ENCODE measurements around the gene TSPAN1. TPM values are rescaled to one million over a fixed set of nuclear protein-coding genes. Genes with fewer than 3 reads are reported as not detected.
A peak's percentile ranks its signal among the peaks of the same experiment; 100 is the strongest.
"Not testable (repeated sequence)": the region's sequence is repeated elsewhere in the genome, so short reads cannot be mapped to it uniquely, and the experiment has no call there.

The TSPAN1 gene
- total RNA-seq, 1 experiment from 2014 or later = 46.2 TPM

DNA sequence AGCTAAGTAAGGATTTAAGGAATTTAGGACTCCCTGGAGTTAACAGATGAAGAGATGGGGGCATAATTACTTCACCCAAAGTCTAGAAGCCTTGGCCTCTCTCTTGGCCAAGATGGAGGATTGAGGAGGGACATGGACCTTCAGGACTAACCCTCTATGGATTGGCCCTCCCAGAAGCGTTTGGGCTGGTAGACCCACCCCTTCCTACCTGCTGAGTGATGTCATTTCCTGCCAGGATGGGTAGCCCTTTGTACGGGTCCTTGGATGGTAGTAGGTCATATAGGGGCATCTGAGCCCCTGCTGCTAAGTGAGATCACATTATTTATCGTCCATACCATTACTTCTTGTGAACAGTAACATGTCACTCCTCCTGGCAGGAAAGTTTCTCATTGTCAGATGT lies 45.9 kb downstream of the TSPAN1 start:
- CTCF ChIA-PET = no interaction called here
- Mint-ChIP-seq H3K4me3 (ENCODE audit: low read depth, unreplicated experiment) (no peak overlapping the region), H3K9me3 (ENCODE audit: low read depth, unreplicated experiment) (no peaks in the 10 kb centered on the region), H3K4me1 (ENCODE audit: low read depth, unreplicated experiment) (peaks cover 20% of the 10 kb centered on the region), H3K36me3 (ENCODE audit: insufficient read depth, unreplicated experiment) (peaks cover 4% of the 10 kb centered on the region), H3K27ac (ENCODE audit: unreplicated experiment) (no peak overlapping the region), H3K27me3 (ENCODE audit: unreplicated experiment) (peaks cover 13% of the 10 kb centered on the region)
- TF ChIP-seq, protein P1, sequence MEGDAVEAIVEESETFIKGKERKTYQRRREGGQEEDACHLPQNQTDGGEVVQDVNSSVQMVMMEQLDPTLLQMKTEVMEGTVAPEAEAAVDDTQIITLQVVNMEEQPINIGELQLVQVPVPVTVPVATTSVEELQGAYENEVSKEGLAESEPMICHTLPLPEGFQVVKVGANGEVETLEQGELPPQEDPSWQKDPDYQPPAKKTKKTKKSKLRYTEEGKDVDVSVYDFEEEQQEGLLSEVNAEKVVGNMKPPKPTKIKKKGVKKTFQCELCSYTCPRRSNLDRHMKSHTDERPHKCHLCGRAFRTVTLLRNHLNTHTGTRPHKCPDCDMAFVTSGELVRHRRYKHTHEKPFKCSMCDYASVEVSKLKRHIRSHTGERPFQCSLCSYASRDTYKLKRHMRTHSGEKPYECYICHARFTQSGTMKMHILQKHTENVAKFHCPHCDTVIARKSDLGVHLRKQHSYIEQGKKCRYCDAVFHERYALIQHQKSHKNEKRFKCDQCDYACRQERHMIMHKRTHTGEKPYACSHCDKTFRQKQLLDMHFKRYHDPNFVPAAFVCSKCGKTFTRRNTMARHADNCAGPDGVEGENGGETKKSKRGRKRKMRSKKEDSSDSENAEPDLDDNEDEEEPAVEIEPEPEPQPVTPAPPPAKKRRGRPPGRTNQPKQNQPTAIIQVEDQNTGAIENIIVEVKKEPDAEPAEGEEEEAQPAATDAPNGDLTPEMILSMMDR (IDR thresholded peaks at IDR 0.05; ENCODE audit: unreplicated experiment) = no peak
- BruUV-seq (replicated peaks) = no TSS peak
- DNase-seq = no peak
- intact Hi-C loops (cut with micrococcal nuclease; ENCODE audit: unreplicated experiment) = no loop called here

GRCh38 chr1:46221749-46222148 lies 46.9 kb downstream of the TSPAN1 start:
- H3K36me3 Mint-ChIP-seq (ENCODE audit: insufficient read depth, unreplicated experiment) = peaks cover 4% of the 10 kb centered on the region
- H3K4me1 Mint-ChIP-seq (ENCODE audit: low read depth, unreplicated experiment) = peaks cover 20% of the 10 kb centered on the region
- TF ChIP-seq, protein P1 (IDR thresholded peaks at IDR 0.05; ENCODE audit: unreplicated experiment) = no peak
- no peak overlapping the region for H3K4me3 Mint-ChIP-seq (ENCODE audit: low read depth, unreplicated experiment)
- H3K27me3 Mint-ChIP-seq (ENCODE audit: unreplicated experiment) = peaks cover 9% of the 10 kb centered on the region
- CTCF ChIA-PET = interaction anchor here (0.6 to 0.9 kb wide), 2 partner anchors 39 to 40 kb away, joined by 3 read pairs; no protein-coding TSS in a partner anchor
- no TSS peak for BruUV-seq (replicated peaks)
- intact Hi-C loops (cut with micrococcal nuclease; ENCODE audit: unreplicated experiment) = no loop called here
- no peak for DNase-seq
- H3K9me3 Mint-ChIP-seq (ENCODE audit: low read depth, unreplicated experiment) = no peaks in the 10 kb centered on the region
- no peak overlapping the region for H3K27ac Mint-ChIP-seq (ENCODE audit: unreplicated experiment)

DNA sequence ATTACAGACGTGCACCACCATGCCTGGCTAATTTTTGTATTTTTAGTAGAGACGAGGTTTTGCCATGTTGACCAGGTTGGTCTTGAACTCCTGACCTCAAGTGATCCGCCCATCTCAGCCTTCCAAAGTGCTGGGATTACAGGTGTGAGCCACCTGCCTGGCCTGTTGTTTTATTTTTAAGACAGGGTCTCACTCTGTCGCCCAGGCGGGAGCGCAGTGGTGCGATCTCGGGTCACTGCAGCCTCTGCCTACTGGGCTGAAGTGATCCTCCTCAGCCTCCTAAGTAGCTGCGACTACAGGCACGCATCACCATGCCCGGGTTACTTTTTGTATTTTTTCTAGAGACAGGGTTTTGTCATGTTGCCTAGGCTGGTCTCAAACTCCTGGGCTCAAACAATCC lies 48.2 kb downstream of the TSPAN1 start:
- H3K4me1 Mint-ChIP-seq (ENCODE audit: low read depth, unreplicated experiment) = peaks cover 20% of the 10 kb centered on the region
- intact Hi-C loops (cut with micrococcal nuclease; ENCODE audit: unreplicated experiment) = loop anchor here (1.0 kb wide), 3 partner anchors 40 to 186 kb away; no protein-coding TSS in a partner anchor
- not testable (repeated sequence) for H3K36me3 Mint-ChIP-seq (ENCODE audit: insufficient read depth, unreplicated experiment); H3K27me3 Mint-ChIP-seq (ENCODE audit: unreplicated experiment); H3K9me3 Mint-ChIP-seq (ENCODE audit: low read depth, unreplicated experiment); BruUV-seq (replicated peaks); DNase-seq; H3K4me3 Mint-ChIP-seq (ENCODE audit: low read depth, unreplicated experiment); H3K27ac Mint-ChIP-seq (ENCODE audit: unreplicated experiment)
- CTCF ChIA-PET = interaction anchor here (0.6 to 1.8 kb wide), 16 partner anchors 20 to 449 kb away, joined by 3 to 56 read pairs (median 6); partner anchors contain the start of genes LURAP1 and POMGNT1

DNA sequence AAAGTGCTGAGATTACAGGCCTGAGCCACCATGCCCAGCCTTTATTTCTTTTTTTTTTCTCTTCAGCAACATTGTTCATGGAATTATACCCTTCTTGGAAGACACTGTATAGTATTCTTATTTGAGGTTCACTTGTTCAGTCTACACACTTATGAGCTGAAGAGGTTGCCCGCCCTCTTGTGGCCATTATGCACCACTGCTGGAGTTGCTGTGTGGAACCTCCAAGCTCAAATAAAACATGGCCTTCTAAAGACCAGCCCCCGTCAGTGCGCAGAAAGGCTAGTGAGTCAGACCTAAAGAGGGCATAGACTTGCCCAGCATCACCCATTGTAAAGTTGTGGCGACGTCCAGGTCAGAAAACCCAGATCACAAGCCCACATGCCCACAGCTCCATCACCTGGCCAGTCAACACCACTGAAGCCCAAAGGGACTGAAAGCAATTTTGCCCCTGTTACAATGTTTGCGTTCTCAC lies 48.6 kb downstream of the TSPAN1 start:
- TF ChIP-seq, protein P1 (IDR thresholded peaks at IDR 0.05; ENCODE audit: unreplicated experiment) = peak; percentile 94
- intact Hi-C loops (cut with micrococcal nuclease; ENCODE audit: unreplicated experiment) = loop anchor here (1.0 kb wide), 3 partner anchors 40 to 186 kb away; no protein-coding TSS in a partner anchor
- H3K36me3 Mint-ChIP-seq (ENCODE audit: insufficient read depth, unreplicated experiment) = peaks cover 4% of the 10 kb centered on the region
- CTCF ChIA-PET = interaction anchor here (0.6 to 1.8 kb wide), 24 partner anchors 9 to 450 kb away, joined by 3 to 56 read pairs (median 4); partner anchors contain the start of genes LURAP1, PIK3R3 and POMGNT1
- DNase-seq = peak; percentile 72
- no peaks in the 10 kb centered on the region for H3K9me3 Mint-ChIP-seq (ENCODE audit: low read depth, unreplicated experiment)
- H3K4me3 Mint-ChIP-seq (ENCODE audit: low read depth, unreplicated experiment) = no peak overlapping the region
- no peak overlapping the region for H3K27ac Mint-ChIP-seq (ENCODE audit: unreplicated experiment)
- peaks cover 20% of the 10 kb centered on the region for H3K4me1 Mint-ChIP-seq (ENCODE audit: low read depth, unreplicated experiment)
- H3K27me3 Mint-ChIP-seq (ENCODE audit: unreplicated experiment) = no peaks in the 10 kb centered on the region
- BruUV-seq (replicated peaks) = no TSS peak

GRCh38 chr1:46224966-46225365 lies 50.1 kb downstream of the TSPAN1 start:
- intact Hi-C loops (cut with micrococcal nuclease; ENCODE audit: unreplicated experiment) = no loop called here
- CTCF ChIA-PET = interaction anchor here (0.5 kb wide), 1 partner anchor 127 kb away, joined by 5 read pairs; no protein-coding TSS in a partner anchor
- Mint-ChIP-seq H3K4me1 (ENCODE audit: low read depth, unreplicated experiment) (peaks cover 20% of the 10 kb centered on the region), H3K4me3 (ENCODE audit: low read depth, unreplicated experiment) (no peak overlapping the region), H3K27ac (ENCODE audit: unreplicated experiment) (no peak overlapping the region), H3K27me3 (ENCODE audit: unreplicated experiment) (no peaks in the 10 kb centered on the region), H3K36me3 (ENCODE audit: insufficient read depth, unreplicated experiment) (peaks cover 4% of the 10 kb centered on the region), H3K9me3 (ENCODE audit: low read depth, unreplicated experiment) (no peaks in the 10 kb centered on the region)
- DNase-seq = no peak
- no TSS peak for BruUV-seq (replicated peaks)
- TF ChIP-seq, protein P1 (IDR thresholded peaks at IDR 0.05; ENCODE audit: unreplicated experiment) = no peak

GRCh38 chr1:46231231-46231630 lies 56.3 kb downstream of the TSPAN1 start:
- BruUV-seq (replicated peaks); intact Hi-C loops (cut with micrococcal nuclease; ENCODE audit: unreplicated experiment); H3K9me3 Mint-ChIP-seq (ENCODE audit: low read depth, unreplicated experiment); H3K36me3 Mint-ChIP-seq (ENCODE audit: insufficient read depth, unreplicated experiment); DNase-seq; H3K4me1 Mint-ChIP-seq (ENCODE audit: low read depth, unreplicated experiment); H3K27ac Mint-ChIP-seq (ENCODE audit: unreplicated experiment); H3K4me3 Mint-ChIP-seq (ENCODE audit: low read depth, unreplicated experiment); H3K27me3 Mint-ChIP-seq (ENCODE audit: unreplicated experiment): not testable (repeated sequence)
- CTCF ChIA-PET = interaction anchor here (0.7 to 1.7 kb wide), 4 partner anchors 14 to 1414 kb away, joined by 3 to 6 read pairs (median 3); no protein-coding TSS in a partner anchor

Data from Calu3 (cell line).